Activated naive CD4-positive, alpha-beta T cell treated with anti-CD3 and anti-CD28 coated beads for 36 hours (primary cell): ENCODE measurements around the gene TPST2. TPM values are rescaled to one million over a fixed set of nuclear protein-coding genes. Genes with fewer than 3 reads are reported as not detected.
A peak's percentile ranks its signal among the peaks of the same experiment; 100 is the strongest.

ENCODE experiments used
- CTCF ChIA-PET: fragments of 350-600 bp; sonication (Branson Sonifier 250); formaldehyde crosslinking; loops from one replicate; lab custom pipeline; 2021; ENCODE audit warnings: antibody characterized with exemption; lab: Charles Lee
- DNase-seq: peaks from one replicate; pipeline ENCODE4 v3.0.0-alpha.2; 2020
- H3K27ac Mint-ChIP-seq: one replicate; pipeline ENCODE4 v1.8.0; 2021; ENCODE audit warnings: mild to moderate bottlenecking, mixed read lengths
- H3K27me3 Mint-ChIP-seq: one replicate; pipeline ENCODE4 v1.8.0; 2021; ENCODE audit warnings: low read depth, mixed read lengths
- H3K36me3 Mint-ChIP-seq: one replicate; pipeline ENCODE4 v1.8.0; 2021; ENCODE audit warnings: low read depth, mixed read lengths
- H3K4me1 Mint-ChIP-seq: one replicate; pipeline ENCODE4 v1.8.0; 2021; ENCODE audit warnings: low read depth, mixed read lengths
- H3K4me3 Mint-ChIP-seq: one replicate; pipeline ENCODE4 v1.8.0; 2021; ENCODE audit warnings: mild to moderate bottlenecking, moderate library complexity, mixed read lengths
- H3K9me3 Mint-ChIP-seq: one replicate; pipeline ENCODE4 v1.8.0; 2021; ENCODE audit warnings: mixed read lengths
- intact Hi-C: fragments of 100-400 bp; cut with micrococcal nuclease; formaldehyde crosslinking; loops from one replicate; pipeline ENCODE4 v1.15.1; 2023
- total RNA-seq, 2 experiments: library from RNA; stranded (reverse); gene quantifications; one replicate each; pipeline ENCODE4 v1.2.3, GENCODE V29; 2021

The TPST2 gene
- total RNA-seq, 2 experiments from 2014 or later: 21.0 to 21.9 TPM

- peak overlapping the region; percentile 72 for H3K27ac Mint-ChIP-seq
- DNase-seq: no peak
- H3K4me1 Mint-ChIP-seq: peaks cover 3% of the 10 kb centered on the region
- H3K27me3 Mint-ChIP-seq: no peaks in the 10 kb centered on the region
- H3K9me3 Mint-ChIP-seq: no peaks in the 10 kb centered on the region
- no peak overlapping the region for H3K4me3 Mint-ChIP-seq
- intact Hi-C loops: no loop called here
- CTCF ChIA-PET: interaction anchor here (1.0 kb wide), 1 partner anchor 184 kb away, joined by 4 read pairs; no protein-coding TSS in a partner anchor
- peaks cover 33% of the 10 kb centered on the region for H3K36me3 Mint-ChIP-seq
Observed at GRCh38 chr22:26494506-26494905, 95.4 kb downstream of the TPST2 start.

GRCh38 chr22:26492220-26492619 lies 97.7 kb downstream of the TPST2 start:
- H3K4me3 Mint-ChIP-seq: no peak overlapping the region
- H3K36me3 Mint-ChIP-seq: peaks cover 34% of the 10 kb centered on the region
- H3K27me3 Mint-ChIP-seq: no peaks in the 10 kb centered on the region
- DNase-seq: no peak
- intact Hi-C loops: no loop called here
- H3K4me1 Mint-ChIP-seq: peaks cover 3% of the 10 kb centered on the region
- H3K9me3 Mint-ChIP-seq: no peaks in the 10 kb centered on the region
- CTCF ChIA-PET: interaction anchor here (0.7 to 1.2 kb wide), 2 partner anchors 11 to 31 kb away, joined by 3 read pairs; no protein-coding TSS in a partner anchor
- H3K27ac Mint-ChIP-seq: no peak overlapping the region

GRCh38 chr22:26489447-26490036 lies 100.4 kb downstream of the TPST2 start:
- Mint-ChIP-seq H3K4me1 (peaks cover 18% of the 10 kb centered on the region), H3K36me3 (peaks cover 26% of the 10 kb centered on the region), H3K4me3 (no peak overlapping the region), H3K27me3 (no peaks in the 10 kb centered on the region), H3K9me3 (no peaks in the 10 kb centered on the region), H3K27ac (peak overlapping the region; percentile 9)
- intact Hi-C loops: no loop called here
- no peak for DNase-seq
- CTCF ChIA-PET: no interaction called here

- Mint-ChIP-seq H3K27me3 (no peaks in the 10 kb centered on the region), H3K4me1 (peaks cover 19% of the 10 kb centered on the region), H3K4me3 (no peak overlapping the region), H3K36me3 (peaks cover 15% of the 10 kb centered on the region), H3K27ac (peak overlapping the region; percentile 43), H3K9me3 (no peaks in the 10 kb centered on the region)
- CTCF ChIA-PET: no interaction called here
- no peak for DNase-seq
- intact Hi-C loops: no loop called here
Observed at GRCh38 chr22:26487996-26488395, 101.9 kb downstream of the TPST2 start.

GRCh38 chr22:26486394-26486793 lies 103.5 kb downstream of the TPST2 start:
- no peaks in the 10 kb centered on the region for H3K27me3 Mint-ChIP-seq
- no peaks in the 10 kb centered on the region for H3K9me3 Mint-ChIP-seq
- DNase-seq: no peak
- CTCF ChIA-PET: interaction anchor here (0.7 kb wide), 1 partner anchor 13 kb away, joined by 3 read pairs; no protein-coding TSS in a partner anchor
- peak overlapping the region; percentile 64 for H3K27ac Mint-ChIP-seq
- H3K4me1 Mint-ChIP-seq: peaks cover 35% of the 10 kb centered on the region
- peaks cover 11% of the 10 kb centered on the region for H3K36me3 Mint-ChIP-seq
- intact Hi-C loops: no loop called here
- H3K4me3 Mint-ChIP-seq: no peak overlapping the region

- DNase-seq: no peak
- peak overlapping the region; percentile 66 for H3K27ac Mint-ChIP-seq
- H3K27me3 Mint-ChIP-seq: no peaks in the 10 kb centered on the region
- H3K9me3 Mint-ChIP-seq: no peaks in the 10 kb centered on the region
- intact Hi-C loops: no loop called here
- peaks cover 40% of the 10 kb centered on the region for H3K4me1 Mint-ChIP-seq
- H3K4me3 Mint-ChIP-seq: peak overlapping the region; percentile 35
- CTCF ChIA-PET: interaction anchor here (0.7 kb wide), 1 partner anchor 12 kb away, joined by 3 read pairs; no protein-coding TSS in a partner anchor
- peaks cover 9% of the 10 kb centered on the region for H3K36me3 Mint-ChIP-seq
Observed at GRCh38 chr22:26485806-26486390, 104.0 kb downstream of the TPST2 start.

- intact Hi-C loops: no loop called here
- DNase-seq: no peak
- peaks cover 8% of the 10 kb centered on the region for H3K36me3 Mint-ChIP-seq
- peak overlapping the region; percentile 5 for H3K27ac Mint-ChIP-seq
- CTCF ChIA-PET: interaction anchor here (1.3 to 1.7 kb wide), 5 partner anchors 24 to 193 kb away, joined by 3 to 4 read pairs (median 3); no protein-coding TSS in a partner anchor
- no peaks in the 10 kb centered on the region for H3K27me3 Mint-ChIP-seq
- H3K4me1 Mint-ChIP-seq: peaks cover 47% of the 10 kb centered on the region
- H3K4me3 Mint-ChIP-seq: peak overlapping the region; percentile 35
- H3K9me3 Mint-ChIP-seq: no peaks in the 10 kb centered on the region
Observed at GRCh38 chr22:26485013-26485412, 104.9 kb downstream of the TPST2 start.

- DNase-seq: no peak
- CTCF ChIA-PET: interaction anchor here (0.5 to 1.7 kb wide), 8 partner anchors 19 to 194 kb away, joined by 3 to 7 read pairs (median 4); no protein-coding TSS in a partner anchor
- Mint-ChIP-seq H3K9me3 (no peaks in the 10 kb centered on the region), H3K27me3 (no peaks in the 10 kb centered on the region), H3K4me3 (peak overlapping the region; percentile 82), H3K27ac (peak overlapping the region; percentile 83), H3K36me3 (peaks cover 14% of the 10 kb centered on the region), H3K4me1 (peaks cover 53% of the 10 kb centered on the region)
- intact Hi-C loops: loop anchor here (1.0 to 5.0 kb wide), 2 partner anchors 28 to 87 kb away; partner anchors contain the start of gene TFIP11
Observed at GRCh38 chr22:26484360-26484706, 105.6 kb downstream of the TPST2 start.

- intact Hi-C loops: loop anchor here (1.0 to 5.0 kb wide), 4 partner anchors 29 to 107 kb away; partner anchors contain the start of genes TFIP11 and TPST2
- Mint-ChIP-seq H3K27me3 (no peaks in the 10 kb centered on the region), H3K9me3 (no peaks in the 10 kb centered on the region), H3K4me1 (peaks cover 59% of the 10 kb centered on the region), H3K36me3 (peaks cover 17% of the 10 kb centered on the region), H3K4me3 (peak within 1 kb of the TSS; percentile 82), H3K27ac (peak within 1 kb of the TSS; percentile 84)
- DNase-seq: peak; percentile 90
- CTCF ChIA-PET: interaction anchor here (0.5 to 1.7 kb wide), 11 partner anchors 20 to 195 kb away, joined by 3 to 7 read pairs (median 3); no protein-coding TSS in a partner anchor
Observed at GRCh38 chr22:26483439-26484359, 106.2 kb downstream of the TPST2 start, which contains the start of the genes HPS4 and SRRD. Gene HPS4, minus strand, starts transcription at chr22:26483783. Its CDS starts 2,021 bp downstream, at chr22:26481762. Gene SRRD, plus strand, starts transcription at chr22:26483877. Its CDS starts 14 bp downstream, at chr22:26483891.

- Mint-ChIP-seq H3K4me3 (peak overlapping the region; percentile 82), H3K27me3 (no peaks in the 10 kb centered on the region), H3K27ac (peak overlapping the region; percentile 84), H3K4me1 (peaks cover 60% of the 10 kb centered on the region), H3K36me3 (peaks cover 17% of the 10 kb centered on the region), H3K9me3 (no peaks in the 10 kb centered on the region)
- no peak for DNase-seq
- intact Hi-C loops: loop anchor here (1.0 to 5.0 kb wide), 3 partner anchors 55 to 107 kb away; partner anchors contain the start of gene TPST2
- CTCF ChIA-PET: interaction anchor here (0.6 to 1.7 kb wide), 6 partner anchors 20 to 189 kb away, joined by 3 to 5 read pairs (median 4); no protein-coding TSS in a partner anchor
Observed at GRCh38 chr22:26483043-26483438, 106.9 kb downstream of the TPST2 start.

GRCh38 chr22:26482161-26482560 lies 107.8 kb downstream of the TPST2 start:
- Mint-ChIP-seq H3K27me3 (no peaks in the 10 kb centered on the region), H3K4me1 (peaks cover 69% of the 10 kb centered on the region), H3K36me3 (peaks cover 26% of the 10 kb centered on the region), H3K4me3 (peak overlapping the region; percentile 82), H3K9me3 (no peaks in the 10 kb centered on the region), H3K27ac (peak overlapping the region; percentile 84)
- no peak for DNase-seq
- intact Hi-C loops: loop anchor here (5.0 kb wide), 1 partner anchor 85 kb away; no protein-coding TSS in a partner anchor
- CTCF ChIA-PET: interaction anchor here (0.6 to 2.3 kb wide), 7 partner anchors 19 to 168 kb away, joined by 3 to 10 read pairs (median 5); no protein-coding TSS in a partner anchor
